IMR-90 (cell line): ENCODE measurements around the gene IFNAR2.

Source experiments
- BHLHE40 ChIP-seq: fragments of 150-350 bp; IDR thresholded peaks from 2 replicates; pipeline ENCODE4 v1.6.1; 2016; ENCODE audit warnings: mild to moderate bottlenecking, low read depth, low read length
- CEBPB ChIP-seq: IDR thresholded peaks from 2 replicates; pipeline ENCODE4 v1.6.1; 2012; ENCODE audit warnings: low read depth, low read length, improper control_type of control experiment
- ELK1 ChIP-seq: fragments of 150-350 bp; IDR thresholded peaks from 2 replicates; pipeline ENCODE4 v1.6.1; 2016; ENCODE audit warnings: low read depth, mild to moderate bottlenecking, low read length, moderate library complexity, borderline replicate concordance
- MAFK ChIP-seq: IDR thresholded peaks from 2 replicates; pipeline ENCODE4 v1.6.1; 2012; ENCODE audit warnings: low read depth, low read length, improper control_type of control experiment
- MAZ ChIP-seq: IDR thresholded peaks from 2 replicates; pipeline ENCODE4 v1.6.1; 2012; ENCODE audit warnings: low read depth, mild to moderate bottlenecking, low read length, improper control_type of control experiment, moderate library complexity, borderline replicate concordance
- POLR2A ChIP-seq: IDR thresholded peaks from 2 replicates; pipeline ENCODE4 v1.6.1; 2012; ENCODE audit warnings: mild to moderate bottlenecking, low read depth, low read length
- RFX5 ChIP-seq: IDR thresholded peaks from 2 replicates; pipeline ENCODE4 v1.8.0; 2012; ENCODE audit warnings: low read depth, mild to moderate bottlenecking, low read length, moderate library complexity
- USF2 ChIP-seq: fragments of 150-350 bp; IDR thresholded peaks from 2 replicates; pipeline ENCODE4 v1.6.1; 2017; ENCODE audit warnings: mild to moderate bottlenecking, antibody characterized with exemption, low read length, low read depth
- TF ChIP-seq, protein P1 (sequence below): conservative IDR thresholded peaks from 2 replicates; pipeline ENCODE4 v1.5.1; 2012; ENCODE audit warnings: mild to moderate bottlenecking, low read depth, low read length, improper control_type of control experiment

GRCh38 chr21:33251119-33251518, 21.4 kb downstream of the IFNAR2 start:
- TF ChIP-seq USF2 (no peak), POLR2A (no peak), RFX5 (no peak), MAFK (no peak), ELK1 (no peak), MAZ (no peak), CEBPB (no peak), BHLHE40 (no peak)
- TF ChIP-seq, protein P1, sequence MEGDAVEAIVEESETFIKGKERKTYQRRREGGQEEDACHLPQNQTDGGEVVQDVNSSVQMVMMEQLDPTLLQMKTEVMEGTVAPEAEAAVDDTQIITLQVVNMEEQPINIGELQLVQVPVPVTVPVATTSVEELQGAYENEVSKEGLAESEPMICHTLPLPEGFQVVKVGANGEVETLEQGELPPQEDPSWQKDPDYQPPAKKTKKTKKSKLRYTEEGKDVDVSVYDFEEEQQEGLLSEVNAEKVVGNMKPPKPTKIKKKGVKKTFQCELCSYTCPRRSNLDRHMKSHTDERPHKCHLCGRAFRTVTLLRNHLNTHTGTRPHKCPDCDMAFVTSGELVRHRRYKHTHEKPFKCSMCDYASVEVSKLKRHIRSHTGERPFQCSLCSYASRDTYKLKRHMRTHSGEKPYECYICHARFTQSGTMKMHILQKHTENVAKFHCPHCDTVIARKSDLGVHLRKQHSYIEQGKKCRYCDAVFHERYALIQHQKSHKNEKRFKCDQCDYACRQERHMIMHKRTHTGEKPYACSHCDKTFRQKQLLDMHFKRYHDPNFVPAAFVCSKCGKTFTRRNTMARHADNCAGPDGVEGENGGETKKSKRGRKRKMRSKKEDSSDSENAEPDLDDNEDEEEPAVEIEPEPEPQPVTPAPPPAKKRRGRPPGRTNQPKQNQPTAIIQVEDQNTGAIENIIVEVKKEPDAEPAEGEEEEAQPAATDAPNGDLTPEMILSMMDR = no peak
